Stimulated activated naive B cell treated with anti-CD40 and anti-IgM and Interleukin-4, amounts not matched to agents 10 μg/mL and 1 μg/mL and 100 μg/mL, for 72 hours (primary cell): ENCODE measurements around the gene SEMA3E.
"Not testable (repeated sequence)": the region's sequence is repeated elsewhere in the genome, so short reads cannot be mapped to it uniquely, and the experiment has no call there.

ENCODE experiments used
- ATAC-seq, 2 donors: fragments of 150-1000 bp; cut with Tn5 transposase; replicated peaks; 2 replicates each; pipeline ENCODE4 v1.10.0; 2021; ENCODE audit warnings: moderate library complexity in 1 of 2
- DNase-seq: peaks from one replicate; pipeline ENCODE4 v3.0.0; 2021
- H3K27ac Mint-ChIP-seq: one replicate; pipeline ENCODE4 v1.8.0; 2022; ENCODE audit warnings: mild to moderate bottlenecking, mixed read lengths
- H3K27me3 Mint-ChIP-seq, 2 donors: one replicate each; pipeline ENCODE4 v1.8.0; 2022; ENCODE audit warnings: mixed read lengths in 2 of 2
- H3K36me3 Mint-ChIP-seq, 2 donors: one replicate each; pipeline ENCODE4 v1.8.0; 2022; ENCODE audit warnings: mixed read lengths in 2 of 2, mild to moderate bottlenecking in 1 of 2
- H3K4me1 Mint-ChIP-seq, 2 donors: one replicate each; pipeline ENCODE4 v1.8.0; 2022; ENCODE audit warnings: mixed read lengths in 2 of 2, mild to moderate bottlenecking in 1 of 2
- H3K4me3 Mint-ChIP-seq, 2 donors: one replicate each; pipeline ENCODE4 v1.8.0; 2022; ENCODE audit warnings: mild to moderate bottlenecking in 2 of 2, mixed read lengths in 2 of 2, moderate library complexity in 1 of 2
- H3K9me3 Mint-ChIP-seq, 2 donors: one replicate each; pipeline ENCODE4 v1.8.0; 2022; ENCODE audit warnings: mixed read lengths in 2 of 2, mild to moderate bottlenecking in 1 of 2

SEMA3E gene

GRCh38 chr7:83451501-83452045 lies 197.4 kb downstream of the SEMA3E start:
- ATAC-seq: no peak
- no peaks in the 10 kb centered on the region for H3K4me1 Mint-ChIP-seq
- peaks cover 0 to 4% of the 10 kb centered on the region in 2 donors for H3K9me3 Mint-ChIP-seq
- H3K4me3 Mint-ChIP-seq: no peak overlapping the region
- H3K27me3 Mint-ChIP-seq: no peaks in the 10 kb centered on the region
- H3K27ac Mint-ChIP-seq: no peak overlapping the region
- no peak for DNase-seq
- H3K36me3 Mint-ChIP-seq: no peaks in the 10 kb centered on the region

GRCh38 chr7:83449781-83450180 lies 199.2 kb downstream of the SEMA3E start:
- no peaks in the 10 kb centered on the region for H3K4me1 Mint-ChIP-seq
- peaks cover 2 to 4% of the 10 kb centered on the region in 2 donors for H3K9me3 Mint-ChIP-seq

GRCh38 chr7:83447681-83448080 lies 201.3 kb downstream of the SEMA3E start:
- ATAC-seq: no peak
- Mint-ChIP-seq H3K27me3 (no peaks in the 10 kb centered on the region), H3K36me3 (no peaks in the 10 kb centered on the region), H3K4me1 (no peaks in the 10 kb centered on the region), H3K27ac (no peak overlapping the region), H3K9me3 (peaks cover 3 to 4% of the 10 kb centered on the region in 2 donors), H3K4me3 (no peak overlapping the region)
- DNase-seq: no peak

More at GRCh38 chr7:83449781-83450180, 199.2 kb downstream of the SEMA3E start:
- Mint-ChIP-seq H3K36me3 (no peaks in the 10 kb centered on the region), H3K27me3 (no peaks in the 10 kb centered on the region), H3K4me3 (no peak overlapping the region), H3K27ac (no peak overlapping the region)
- ATAC-seq (no peak), DNase-seq (no peak)

- no peak for DNase-seq
- Mint-ChIP-seq H3K27me3 (no peaks in the 10 kb centered on the region), H3K27ac (no peak overlapping the region), H3K36me3 (no peaks in the 10 kb centered on the region), H3K4me3 (no peak overlapping the region), H3K4me1 (no peaks in the 10 kb centered on the region), H3K9me3 (peaks cover 3 to 4% of the 10 kb centered on the region in 2 donors)
- ATAC-seq: no peak
Measured at GRCh38 chr7:83446102-83446669, 202.8 kb downstream of the SEMA3E start.

- H3K36me3 Mint-ChIP-seq: no peaks in the 10 kb centered on the region
- no peaks in the 10 kb centered on the region for H3K4me1 Mint-ChIP-seq
- H3K9me3 Mint-ChIP-seq: peaks cover 0 to 3% of the 10 kb centered on the region in 2 donors
- no peaks in the 10 kb centered on the region for H3K27me3 Mint-ChIP-seq
- no peak overlapping the region for H3K27ac Mint-ChIP-seq
- ATAC-seq (no peak), DNase-seq (no peak)
- no peak overlapping the region for H3K4me3 Mint-ChIP-seq
Measured at GRCh38 chr7:83442911-83443310, 206.0 kb downstream of the SEMA3E start.

- H3K4me1 Mint-ChIP-seq: no peaks in the 10 kb centered on the region
- no peak overlapping the region for H3K27ac Mint-ChIP-seq
- H3K4me3 Mint-ChIP-seq: no peak overlapping the region
- no peaks in the 10 kb centered on the region for H3K9me3 Mint-ChIP-seq
- ATAC-seq (no peak), DNase-seq (no peak)
- no peaks in the 10 kb centered on the region for H3K27me3 Mint-ChIP-seq
- H3K36me3 Mint-ChIP-seq: no peaks in the 10 kb centered on the region
Measured at GRCh38 chr7:83439026-83439425, 209.9 kb downstream of the SEMA3E start.

GRCh38 chr7:83430289-83430688 lies 218.7 kb downstream of the SEMA3E start:
- not testable (repeated sequence) for H3K27ac Mint-ChIP-seq, H3K36me3 Mint-ChIP-seq, H3K4me1 Mint-ChIP-seq, H3K27me3 Mint-ChIP-seq, H3K9me3 Mint-ChIP-seq, H3K4me3 Mint-ChIP-seq, DNase-seq, ATAC-seq

GRCh38 chr7:83429493-83429892 lies 219.4 kb downstream of the SEMA3E start:
- Mint-ChIP-seq H3K36me3 (no peaks in the 10 kb centered on the region), H3K27me3 (no peaks in the 10 kb centered on the region), H3K9me3 (no peaks in the 10 kb centered on the region), H3K27ac (no peak overlapping the region), H3K4me3 (no peak overlapping the region), H3K4me1 (no peaks in the 10 kb centered on the region)
- DNase-seq: no peak
- ATAC-seq: no peak

- H3K27ac Mint-ChIP-seq: no peak overlapping the region
- no peaks in the 10 kb centered on the region for H3K4me1 Mint-ChIP-seq
- no peaks in the 10 kb centered on the region for H3K36me3 Mint-ChIP-seq
- H3K27me3 Mint-ChIP-seq: no peaks in the 10 kb centered on the region
- H3K4me3 Mint-ChIP-seq: no peak overlapping the region
- no peak for ATAC-seq
- DNase-seq: no peak
- no peaks in the 10 kb centered on the region for H3K9me3 Mint-ChIP-seq
Measured at GRCh38 chr7:83427884-83428283, 221.1 kb downstream of the SEMA3E start.

GRCh38 chr7:83426325-83426724 lies 222.6 kb downstream of the SEMA3E start:
- DNase-seq (no peak), ATAC-seq (no peak)
- Mint-ChIP-seq H3K9me3 (no peaks in the 10 kb centered on the region), H3K27ac (no peak overlapping the region), H3K4me1 (no peaks in the 10 kb centered on the region), H3K4me3 (no peak overlapping the region), H3K36me3 (no peaks in the 10 kb centered on the region), H3K27me3 (no peaks in the 10 kb centered on the region)

GRCh38 chr7:83419013-83419412 lies 229.9 kb downstream of the SEMA3E start:
- no peak for ATAC-seq
- H3K36me3 Mint-ChIP-seq: no peaks in the 10 kb centered on the region
- H3K4me3 Mint-ChIP-seq: no peak overlapping the region
- no peaks in the 10 kb centered on the region for H3K27me3 Mint-ChIP-seq
- H3K9me3 Mint-ChIP-seq: no peaks in the 10 kb centered on the region
- no peak for DNase-seq
- H3K4me1 Mint-ChIP-seq: no peaks in the 10 kb centered on the region
- H3K27ac Mint-ChIP-seq: no peak overlapping the region

- Mint-ChIP-seq H3K36me3 (no peaks in the 10 kb centered on the region), H3K27ac (no peak overlapping the region), H3K4me1 (no peaks in the 10 kb centered on the region), H3K4me3 (no peak overlapping the region), H3K27me3 (no peaks in the 10 kb centered on the region), H3K9me3 (no peaks in the 10 kb centered on the region)
- DNase-seq (no peak), ATAC-seq (no peak)
Measured at GRCh38 chr7:83415840-83416239, 233.1 kb downstream of the SEMA3E start.

- Mint-ChIP-seq H3K9me3 (no peaks in the 10 kb centered on the region), H3K36me3 (no peaks in the 10 kb centered on the region), H3K27ac (no peak overlapping the region), H3K27me3 (no peaks in the 10 kb centered on the region), H3K4me1 (no peaks in the 10 kb centered on the region), H3K4me3 (no peak overlapping the region)
- DNase-seq (no peak), ATAC-seq (no peak)
Measured at GRCh38 chr7:83414947-83415346, 234.0 kb downstream of the SEMA3E start.

- Mint-ChIP-seq H3K9me3 (no peaks in the 10 kb centered on the region), H3K27ac (no peak overlapping the region), H3K36me3 (no peaks in the 10 kb centered on the region), H3K4me1 (no peaks in the 10 kb centered on the region), H3K4me3 (no peak overlapping the region), H3K27me3 (no peaks in the 10 kb centered on the region)
- DNase-seq (no peak), ATAC-seq (no peak)
Measured at GRCh38 chr7:83413831-83414230, 235.1 kb downstream of the SEMA3E start.

GRCh38 chr7:83413424-83413823 lies 235.5 kb downstream of the SEMA3E start:
- no peaks in the 10 kb centered on the region for H3K9me3 Mint-ChIP-seq
- H3K4me3 Mint-ChIP-seq: no peak overlapping the region
- no peaks in the 10 kb centered on the region for H3K4me1 Mint-ChIP-seq
- no peak for ATAC-seq
- DNase-seq: no peak
- H3K27me3 Mint-ChIP-seq: no peaks in the 10 kb centered on the region
- H3K27ac Mint-ChIP-seq: no peak overlapping the region
- no peaks in the 10 kb centered on the region for H3K36me3 Mint-ChIP-seq
